Stimulated activated CD8-positive, alpha-beta memory T cell treated with anti-CD3 and anti-CD28 coated beads, Interleukin-15, amount 100 ng/mL, for 1 hour (primary cell): ENCODE data around the gene JAML.
"Not testable (repeated sequence)": the region's sequence is repeated elsewhere in the genome, so short reads cannot be mapped to it uniquely, and the experiment has no call there.

ENCODE experiments used
- DNase-seq: peaks from one replicate; pipeline ENCODE4 v3.0.0-alpha.2; 2020; ENCODE audit warnings: low read depth

Gene JAML

GRCh38 chr11:118193910-118194566, 30.8 kb downstream of the JAML start:
- DNase-seq, result no peak

- DNase-seq, result not testable (repeated sequence)
Measured at GRCh38 chr11:118192817-118193216, 32.0 kb downstream of the JAML start.

- DNase-seq, result not testable (repeated sequence)
Measured at GRCh38 chr11:118190942-118191506, 33.8 kb downstream of the JAML start.

GRCh38 chr11:118186346-118187107, 38.3 kb downstream of the JAML start:
- no peak for DNase-seq

GRCh38 chr11:118184784-118185579, 39.8 kb downstream of the JAML start:
- DNase-seq, result no peak

- not testable (repeated sequence) for DNase-seq
Measured at GRCh38 chr11:118183691-118184090, 41.1 kb downstream of the JAML start.

- no peak for DNase-seq
Measured at GRCh38 chr11:118180300-118180703, 44.5 kb downstream of the JAML start.

- DNase-seq, result no peak
Measured at GRCh38 chr11:118176778-118177134, 48.1 kb downstream of the JAML start.

- DNase-seq, result no peak
Measured at GRCh38 chr11:118175993-118176777, 48.6 kb downstream of the JAML start, which contains the start of gene SCN2B. TSS of gene SCN2B (minus strand) at chr11:118176639. CDS start at chr11:118176431, 208 bp downstream.

GRCh38 chr11:118175031-118175992, 49.5 kb downstream of the JAML start:
- DNase-seq, result no peak

- DNase-seq, result no peak
Measured at GRCh38 chr11:118174006-118174567, 50.7 kb downstream of the JAML start.

GRCh38 chr11:118172356-118172755, 52.5 kb downstream of the JAML start:
- no peak for DNase-seq

GRCh38 chr11:118171269-118172062, 53.3 kb downstream of the JAML start:
- peak; percentile 48 for DNase-seq

GRCh38 chr11:118170882-118171268, 53.9 kb downstream of the JAML start:
- DNase-seq, result no peak

GRCh38 chr11:118170231-118170630, 54.6 kb downstream of the JAML start:
- no peak for DNase-seq

GRCh38 chr11:118169300-118170140, 55.3 kb downstream of the JAML start:
- DNase-seq, result no peak

GRCh38 chr11:118168751-118169150, 56.1 kb downstream of the JAML start:
- DNase-seq, result no peak

GRCh38 chr11:118168316-118168715, 56.5 kb downstream of the JAML start:
- no peak for DNase-seq
